GM12864 (cell line): ENCODE results near the gene CRIP2.

Experiments used
- DNase-seq: peaks from one replicate; pipeline ENCODE4 v3.0.0-alpha.2; 2011; ENCODE audit warnings: low read depth
- H3K4me3 ChIP-seq: 2 replicates; pipeline ENCODE4 v1.5.1; 2011; ENCODE audit warnings: mild to moderate bottlenecking, low read depth, low read length, control low read depth
- TF ChIP-seq, protein P1 (sequence below): IDR thresholded peaks from 2 replicates; pipeline ENCODE4 v1.5.1; 2011; ENCODE audit warnings: low read depth, mild to moderate bottlenecking, moderate library complexity, low read length, control low read depth, inconsistent platforms; ENCODE audit errors: missing control alignments

The CRIP2 gene

DNA sequence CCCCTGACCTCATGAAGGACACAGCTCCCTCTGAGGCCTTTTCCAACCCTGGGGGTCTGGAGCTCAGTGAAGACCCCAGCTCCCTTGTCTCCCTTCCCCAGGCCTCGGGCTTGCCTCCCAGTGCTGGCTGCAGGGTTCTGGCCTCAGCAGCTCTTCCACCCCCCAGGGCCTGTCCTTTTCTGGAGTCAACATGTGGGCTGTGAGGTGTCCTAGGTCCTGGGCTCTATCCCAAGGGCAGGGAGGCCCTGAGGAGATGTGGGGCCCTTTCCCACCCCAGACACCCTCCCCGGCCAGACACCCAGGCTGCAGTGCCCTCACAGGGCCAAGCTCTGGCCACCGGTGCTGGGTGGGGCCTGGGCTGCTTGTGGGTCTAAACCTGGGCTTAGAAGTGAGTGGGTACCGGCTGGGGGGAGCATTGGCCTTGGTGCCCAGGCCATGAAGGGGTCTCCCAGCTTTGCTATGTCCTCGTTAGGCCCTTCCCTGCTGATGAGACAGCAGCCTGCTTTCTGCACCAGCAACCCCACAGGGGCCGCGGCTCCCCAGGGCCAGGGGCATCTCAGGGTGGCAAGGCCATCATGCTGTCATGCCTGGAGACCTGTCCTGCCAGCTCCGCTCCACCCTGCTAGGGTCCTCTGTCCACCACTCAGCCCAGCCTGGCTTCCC lies 2.7 kb upstream of the CRIP2 start:
- H3K4me3 ChIP-seq = no peak overlapping the region
- TF ChIP-seq, protein P1, sequence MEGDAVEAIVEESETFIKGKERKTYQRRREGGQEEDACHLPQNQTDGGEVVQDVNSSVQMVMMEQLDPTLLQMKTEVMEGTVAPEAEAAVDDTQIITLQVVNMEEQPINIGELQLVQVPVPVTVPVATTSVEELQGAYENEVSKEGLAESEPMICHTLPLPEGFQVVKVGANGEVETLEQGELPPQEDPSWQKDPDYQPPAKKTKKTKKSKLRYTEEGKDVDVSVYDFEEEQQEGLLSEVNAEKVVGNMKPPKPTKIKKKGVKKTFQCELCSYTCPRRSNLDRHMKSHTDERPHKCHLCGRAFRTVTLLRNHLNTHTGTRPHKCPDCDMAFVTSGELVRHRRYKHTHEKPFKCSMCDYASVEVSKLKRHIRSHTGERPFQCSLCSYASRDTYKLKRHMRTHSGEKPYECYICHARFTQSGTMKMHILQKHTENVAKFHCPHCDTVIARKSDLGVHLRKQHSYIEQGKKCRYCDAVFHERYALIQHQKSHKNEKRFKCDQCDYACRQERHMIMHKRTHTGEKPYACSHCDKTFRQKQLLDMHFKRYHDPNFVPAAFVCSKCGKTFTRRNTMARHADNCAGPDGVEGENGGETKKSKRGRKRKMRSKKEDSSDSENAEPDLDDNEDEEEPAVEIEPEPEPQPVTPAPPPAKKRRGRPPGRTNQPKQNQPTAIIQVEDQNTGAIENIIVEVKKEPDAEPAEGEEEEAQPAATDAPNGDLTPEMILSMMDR = no peak
- DNase-seq = no peak

DNA sequence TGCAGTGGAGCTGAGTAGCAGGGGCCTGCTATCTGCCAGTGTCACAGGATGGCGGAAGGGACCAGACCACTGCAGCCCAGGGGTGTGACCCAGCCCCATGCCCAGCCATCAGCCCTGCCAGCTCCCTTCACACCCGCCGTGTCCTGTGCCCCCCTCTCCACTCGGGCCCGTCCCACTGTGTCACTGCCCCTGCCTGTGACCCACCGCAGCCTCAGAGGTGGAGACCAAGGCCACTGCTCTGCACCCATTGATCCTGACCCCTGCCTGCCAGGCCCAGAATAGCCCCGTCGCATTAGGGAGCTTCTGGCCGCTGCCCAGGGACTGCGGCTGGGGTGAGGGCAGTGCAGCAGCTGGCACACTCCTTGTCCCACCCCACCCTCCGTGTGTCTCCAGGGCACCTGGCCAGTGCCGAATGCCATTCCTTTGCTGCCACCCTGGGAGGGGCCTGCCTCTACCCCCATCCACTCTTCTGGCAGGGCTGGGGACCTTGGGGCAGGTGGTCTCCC lies 2.1 kb upstream of the CRIP2 start:
- DNase-seq = no peak
- TF ChIP-seq, protein P1 = no peak

DNA sequence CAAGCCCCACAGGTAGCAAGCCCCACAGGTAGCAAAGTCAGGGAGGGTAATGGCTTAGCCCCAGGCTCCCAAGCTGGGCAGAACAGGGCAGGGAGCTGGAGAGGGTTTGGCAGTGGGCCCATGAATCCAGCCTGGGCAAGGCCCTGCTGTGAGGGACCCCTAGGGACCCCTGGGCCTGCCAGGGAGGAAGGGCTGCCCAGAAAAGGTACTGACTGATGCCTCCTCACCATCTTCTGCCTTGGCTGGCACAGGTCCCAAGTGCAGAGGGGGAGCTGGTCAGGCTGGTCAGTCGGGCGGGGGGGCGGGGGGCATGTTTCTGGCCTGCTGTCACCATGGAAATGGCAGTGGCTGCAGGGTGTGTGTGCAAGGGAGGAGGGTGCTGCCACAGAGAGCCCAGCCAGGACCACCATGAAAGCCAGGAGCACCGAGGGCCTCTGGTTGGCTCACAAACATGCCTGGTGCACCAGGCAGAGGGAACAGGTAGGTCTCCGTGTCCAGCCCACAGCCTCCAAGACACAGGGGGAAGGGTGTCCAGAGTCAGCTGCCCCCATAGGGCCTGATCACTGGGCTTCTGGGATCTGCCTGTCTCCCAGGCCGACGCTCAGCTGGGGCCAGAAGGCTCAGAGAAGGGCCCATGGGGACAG lies 1.5 kb upstream of the CRIP2 start:
- DNase-seq = no peak
- no peak overlapping the region for H3K4me3 ChIP-seq
- TF ChIP-seq, protein P1 = no peak

More for the DNA sequence above, 2.1 kb upstream of the CRIP2 start:
- no peak overlapping the region for H3K4me3 ChIP-seq

DNA sequence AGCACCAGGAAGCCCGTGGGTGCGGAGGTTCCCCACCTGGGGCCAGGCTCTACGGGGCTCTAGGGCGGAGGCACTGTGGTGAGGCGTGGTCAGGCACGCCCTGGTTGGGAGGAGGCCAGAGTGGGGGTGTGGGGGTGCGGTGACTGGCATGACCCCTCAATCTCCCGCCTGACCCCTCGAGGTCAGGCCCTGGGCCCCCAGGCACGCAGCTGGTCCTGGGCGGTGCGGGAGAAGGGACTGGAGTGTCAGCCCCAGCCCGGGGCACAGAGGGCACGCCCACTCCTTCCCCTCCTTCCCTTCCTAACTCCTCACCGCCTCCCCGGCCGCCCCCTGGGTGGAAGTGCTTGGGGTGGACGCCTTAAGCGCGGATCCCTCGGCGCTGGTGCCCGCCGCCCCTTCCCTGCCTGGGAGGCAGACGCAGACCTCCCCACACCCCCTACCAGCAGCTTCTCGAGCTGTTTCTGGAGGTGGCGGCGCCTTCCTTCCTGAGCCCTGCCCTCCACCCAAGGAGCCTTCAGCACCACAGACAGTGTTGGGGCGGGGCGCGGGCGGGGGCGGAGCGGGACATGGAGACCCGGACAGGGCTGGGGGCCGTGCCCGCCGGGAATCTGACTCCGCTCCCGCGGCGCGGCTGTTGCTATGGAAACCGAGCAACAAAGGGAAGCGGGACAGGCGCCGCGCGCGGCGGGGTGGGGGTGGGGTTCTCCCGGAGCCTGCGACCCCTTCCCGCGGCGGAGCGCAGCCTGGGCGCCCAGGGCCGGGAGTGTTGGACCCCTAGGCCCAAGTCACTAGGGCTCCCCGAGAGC lies 741 bp upstream of the CRIP2 start:
- TF ChIP-seq, protein P1 = no peak
- peak overlapping the region; percentile 39 for H3K4me3 ChIP-seq
- no peak for DNase-seq

DNA sequence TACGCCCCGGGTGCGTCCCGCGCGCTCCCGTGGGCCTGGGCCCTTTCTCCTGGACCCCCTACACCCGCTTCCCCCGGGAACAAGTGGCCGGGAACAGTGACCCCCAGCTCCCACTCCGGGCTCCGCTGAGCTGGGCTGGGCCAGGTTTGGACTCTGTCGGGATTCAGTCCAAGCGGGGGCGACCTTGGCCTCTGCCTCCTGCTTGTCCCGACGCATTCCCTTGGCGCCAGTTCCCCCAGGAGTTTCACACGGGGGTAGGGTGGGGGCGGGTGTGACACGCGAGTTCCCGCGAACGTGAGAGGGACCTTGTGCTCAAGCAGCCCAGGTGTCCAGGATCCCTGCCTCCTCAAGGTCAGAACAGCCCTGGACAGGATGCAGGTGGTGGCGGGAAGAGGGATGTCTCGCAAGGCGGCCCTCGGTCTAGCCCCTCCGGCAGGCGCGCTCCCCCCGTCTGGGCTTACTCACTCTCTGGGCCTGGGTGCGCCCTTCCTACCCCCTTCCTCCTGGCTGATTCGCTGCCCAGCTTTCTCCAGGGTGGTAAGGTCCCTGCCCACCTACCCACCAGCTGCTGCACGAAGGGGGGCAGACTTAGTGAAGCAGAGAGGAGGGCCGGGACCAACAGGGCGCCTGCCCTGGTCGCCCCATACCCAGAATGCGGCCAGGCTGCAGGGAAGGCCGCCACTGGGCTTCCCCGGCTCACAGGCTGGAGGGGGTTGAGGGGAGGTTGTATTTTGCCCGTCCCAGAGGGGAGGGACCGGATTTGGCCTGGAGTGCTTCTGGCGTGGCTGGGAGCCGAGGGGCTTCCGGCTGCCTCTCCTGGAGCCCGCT lies 862 bp downstream of the CRIP2 start:
- TF ChIP-seq, protein P1 = no peak
- DNase-seq = no peak
- H3K4me3 ChIP-seq = no peak overlapping the region

DNA sequence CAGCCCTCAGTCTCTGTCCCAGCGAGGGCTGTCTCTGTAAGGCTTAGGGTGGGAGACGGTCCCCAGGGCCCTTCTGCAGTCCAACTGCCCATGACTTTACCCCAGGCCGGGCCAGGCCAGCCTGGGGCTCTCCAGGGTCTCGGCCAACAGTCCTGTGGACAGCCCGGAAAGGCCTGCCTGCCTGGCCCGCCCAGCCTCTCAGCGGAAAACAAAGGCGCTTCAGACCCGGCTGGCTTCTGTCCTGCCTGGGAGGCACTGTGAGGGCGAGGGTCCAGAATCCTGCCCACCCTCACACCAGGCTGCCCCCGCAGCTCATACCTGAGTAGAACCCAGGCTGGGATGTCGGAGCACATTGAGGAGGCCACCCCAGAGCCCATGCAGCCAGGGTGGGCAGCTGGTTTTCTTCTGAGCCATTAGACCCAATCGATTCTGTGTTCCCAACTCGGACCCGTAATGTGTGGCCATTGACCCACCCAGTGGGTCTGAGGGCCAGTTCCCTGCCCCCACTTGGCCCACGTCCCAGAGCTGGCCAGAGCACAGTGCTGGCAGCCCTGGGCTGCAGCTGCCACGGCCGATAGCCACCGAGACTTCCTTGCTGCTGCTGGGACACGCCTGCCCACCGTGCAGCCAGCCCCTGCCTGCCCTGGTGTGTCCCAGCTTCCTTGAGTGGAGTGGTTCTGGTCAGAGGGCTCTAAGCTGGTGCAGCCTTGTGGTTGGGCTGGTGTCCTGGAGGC lies 1.6 kb downstream of the CRIP2 start:
- TF ChIP-seq, protein P1 = no peak
- no peak overlapping the region for H3K4me3 ChIP-seq
- no peak for DNase-seq
